Stimulated activated CD8-positive, alpha-beta memory T cell treated with anti-CD3 and anti-CD28 coated beads, Interleukin-7, amount 100 ng/mL, for 4 hours (primary cell): Measurements from ENCODE around the gene TMCC1.
"Not testable (repeated sequence)": the region's sequence is repeated elsewhere in the genome, so short reads cannot be mapped to it uniquely, and the experiment has no call there.

ENCODE experiments used
- DNase-seq, 2 donors: peaks; one replicate each; pipeline ENCODE4 v3.0.0-alpha.2; 2020; ENCODE audit warnings: low read depth in 2 of 2

TMCC1 gene

DNA sequence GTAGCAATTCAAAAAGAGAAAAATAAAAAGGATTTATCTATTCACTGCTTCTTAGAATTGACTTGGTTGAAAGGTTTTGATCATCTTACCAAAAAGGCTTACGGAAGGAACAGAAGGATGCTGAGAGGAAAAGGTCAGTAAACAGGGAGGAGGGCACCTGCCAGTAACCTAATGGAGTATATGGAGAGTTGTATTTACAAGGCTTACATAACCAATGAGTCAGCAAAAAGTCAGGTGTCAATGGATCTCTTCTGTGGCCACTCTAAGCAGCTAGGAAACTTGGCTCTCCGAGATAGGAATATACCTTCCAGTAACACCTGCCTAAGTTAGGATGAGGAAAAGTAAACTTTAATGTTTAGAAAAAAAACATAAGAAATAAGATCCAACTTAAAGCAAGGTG is 206.6 kb downstream of the TMCC1 start:
- DNase-seq: no peak

- DNase-seq: no peak
These were observed 209.2 kb downstream of the TMCC1 start for GRCh38 chr3:129684270-129684669.

GRCh38 chr3:129683201-129683600 is 210.3 kb downstream of the TMCC1 start:
- no peak for DNase-seq

DNA sequence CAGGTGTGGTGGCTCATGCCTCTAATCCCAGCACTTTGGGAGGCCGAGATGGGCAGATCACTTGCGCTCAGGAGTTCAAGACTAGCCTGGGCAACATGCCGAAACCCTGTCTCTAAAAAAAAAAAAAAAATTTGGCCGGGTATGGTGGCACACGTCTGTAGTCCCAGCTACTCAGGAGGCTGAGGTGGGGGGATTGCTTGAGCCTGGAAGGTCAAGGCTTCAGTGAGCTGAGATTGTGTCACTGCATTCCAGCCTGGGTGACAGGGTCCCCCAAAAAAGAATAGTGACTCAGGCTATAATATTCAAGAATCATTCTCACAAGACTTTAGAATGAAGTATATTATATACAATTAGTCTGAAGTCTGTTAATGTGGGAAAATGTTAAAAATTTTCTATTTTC is 216.5 kb downstream of the TMCC1 start:
- DNase-seq: no peak

DNA sequence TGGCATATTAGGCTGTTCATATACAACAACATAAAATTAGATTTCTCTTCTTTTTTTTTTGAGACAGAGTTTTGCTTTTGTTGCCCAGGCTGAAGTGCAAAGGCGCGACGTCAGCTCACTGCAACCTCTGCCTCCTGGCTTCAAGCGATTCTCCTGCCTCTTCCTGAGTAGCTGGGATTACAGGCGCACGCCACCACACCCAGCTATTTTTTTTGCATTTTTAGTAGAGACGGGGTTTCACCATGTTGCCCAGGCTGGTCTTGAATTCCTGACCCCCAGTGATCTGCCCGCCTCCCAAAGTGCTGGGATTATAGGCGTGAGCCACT is 218.8 kb downstream of the TMCC1 start:
- DNase-seq: not testable (repeated sequence)

DNA sequence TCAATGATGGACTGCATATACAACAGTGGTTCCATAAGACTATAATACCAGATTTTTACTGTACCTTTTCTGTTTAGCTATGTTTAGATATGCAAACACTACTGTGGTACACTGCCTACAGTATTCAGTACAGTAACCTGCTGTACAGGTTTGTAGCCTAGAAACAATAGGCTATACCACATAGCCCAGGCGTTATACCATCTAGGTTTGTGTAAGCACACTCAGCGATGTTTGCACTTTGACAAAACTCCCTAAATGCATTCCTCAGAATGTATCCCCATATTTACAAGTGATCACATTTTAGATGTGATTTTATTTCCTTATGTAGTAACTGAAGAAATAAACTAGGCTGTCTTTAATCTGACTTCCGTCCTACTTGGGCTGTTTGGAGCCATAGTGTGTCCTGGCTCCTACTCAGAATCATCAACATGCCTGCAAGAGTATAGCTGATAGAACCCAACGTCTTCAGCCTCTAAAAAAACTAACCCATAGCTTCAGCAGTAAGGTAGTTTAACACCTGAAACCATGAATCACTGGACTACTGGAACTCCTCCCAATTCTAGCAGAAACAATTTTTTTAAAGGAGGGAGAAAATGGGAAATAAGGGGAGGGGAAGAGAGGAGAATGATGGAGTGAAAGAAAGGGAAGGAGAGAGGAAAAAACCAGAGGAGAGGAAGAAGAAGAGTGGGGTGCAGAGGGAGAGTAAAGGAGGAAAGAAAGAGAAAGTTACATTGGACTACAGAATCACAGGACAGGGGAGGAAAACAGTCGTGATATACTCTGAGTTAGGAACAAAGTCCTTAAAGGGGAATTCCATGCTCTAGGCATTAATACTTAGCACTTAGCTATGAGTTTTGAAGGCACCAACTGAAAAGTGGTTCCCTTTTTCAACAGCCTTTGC is 219.4 kb downstream of the TMCC1 start:
- DNase-seq: no peak

GRCh38 chr3:129673012-129673411 is 220.5 kb downstream of the TMCC1 start:
- DNase-seq: no peak

GRCh38 chr3:129672412-129672811 is 221.1 kb downstream of the TMCC1 start:
- no peak for DNase-seq

- no peak for DNase-seq
These were observed 228.3 kb downstream of the TMCC1 start for GRCh38 chr3:129665024-129665768.

DNA sequence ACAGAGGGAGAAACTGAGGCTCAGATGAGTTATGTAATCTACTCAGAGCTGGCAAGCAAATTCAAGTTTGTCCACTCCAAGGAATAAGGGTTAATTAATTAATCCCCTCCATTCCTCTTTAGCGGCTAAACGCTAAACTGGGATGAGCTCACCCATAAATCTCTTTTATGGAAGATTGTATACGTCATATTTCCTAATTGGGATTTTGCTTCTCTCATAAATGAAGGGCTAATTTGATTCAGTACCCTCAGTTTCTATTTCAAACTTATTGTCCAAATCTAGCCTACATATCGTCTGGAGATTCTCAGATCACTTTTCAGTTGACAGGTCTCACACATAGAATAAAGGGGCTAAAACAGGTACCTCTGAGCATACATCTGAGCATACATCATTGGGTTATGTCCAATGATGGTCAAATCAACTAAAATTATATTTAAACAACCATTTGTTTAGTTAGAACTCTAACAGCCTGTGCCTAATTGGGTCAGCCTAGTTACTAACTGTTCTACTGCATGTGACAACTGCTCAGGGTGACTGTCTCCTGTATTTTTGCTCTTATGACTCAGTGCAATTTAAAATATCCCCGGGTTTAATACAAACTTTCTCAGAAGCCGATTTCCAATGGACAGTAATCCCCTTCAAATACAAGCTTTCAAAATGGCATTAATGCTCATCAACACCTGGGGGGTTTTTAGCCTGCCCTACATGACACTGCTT is 229.4 kb downstream of the TMCC1 start:
- DNase-seq: no peak

DNA sequence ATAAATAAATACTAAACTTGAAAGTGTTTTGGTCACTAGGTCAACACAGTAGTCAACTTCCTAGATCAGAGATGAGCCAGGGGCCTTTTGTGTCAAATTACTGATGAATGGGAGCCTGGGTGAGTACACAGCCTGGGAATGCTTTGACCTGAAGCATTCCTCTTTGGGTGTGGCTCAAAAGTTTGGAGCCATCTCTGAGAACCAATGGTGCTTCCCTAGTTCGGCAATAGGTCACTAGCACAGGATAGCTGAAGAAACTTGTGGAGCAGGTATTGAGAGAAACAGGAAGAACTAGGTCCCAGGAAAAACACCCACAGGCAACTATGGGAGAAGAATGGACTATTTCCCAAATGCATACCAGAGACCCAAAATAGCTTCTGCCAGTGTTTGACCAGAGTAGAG is 230.5 kb downstream of the TMCC1 start:
- DNase-seq: no peak

DNA sequence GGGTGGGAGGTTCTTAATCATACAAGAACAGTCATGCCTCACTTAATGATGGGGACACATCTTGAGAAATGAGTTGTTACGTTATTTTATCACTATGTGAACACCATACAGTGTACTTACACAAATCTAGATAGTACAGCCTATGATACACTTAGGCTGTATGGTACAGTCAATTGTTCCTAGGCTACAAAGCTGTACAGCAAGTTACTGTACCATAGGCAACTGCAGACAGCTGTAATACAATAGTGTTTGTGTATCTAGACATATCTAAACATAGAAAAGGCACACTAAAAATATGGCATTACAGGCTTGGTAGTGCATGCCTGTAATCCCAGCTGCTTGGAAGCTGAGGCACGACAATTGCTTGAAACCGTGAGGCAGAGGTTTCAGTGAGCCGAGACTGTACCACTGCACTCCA is 231.3 kb downstream of the TMCC1 start:
- DNase-seq: no peak

- no peak for DNase-seq
These were observed 231.7 kb downstream of the TMCC1 start for GRCh38 chr3:129661766-129662165.

DNA sequence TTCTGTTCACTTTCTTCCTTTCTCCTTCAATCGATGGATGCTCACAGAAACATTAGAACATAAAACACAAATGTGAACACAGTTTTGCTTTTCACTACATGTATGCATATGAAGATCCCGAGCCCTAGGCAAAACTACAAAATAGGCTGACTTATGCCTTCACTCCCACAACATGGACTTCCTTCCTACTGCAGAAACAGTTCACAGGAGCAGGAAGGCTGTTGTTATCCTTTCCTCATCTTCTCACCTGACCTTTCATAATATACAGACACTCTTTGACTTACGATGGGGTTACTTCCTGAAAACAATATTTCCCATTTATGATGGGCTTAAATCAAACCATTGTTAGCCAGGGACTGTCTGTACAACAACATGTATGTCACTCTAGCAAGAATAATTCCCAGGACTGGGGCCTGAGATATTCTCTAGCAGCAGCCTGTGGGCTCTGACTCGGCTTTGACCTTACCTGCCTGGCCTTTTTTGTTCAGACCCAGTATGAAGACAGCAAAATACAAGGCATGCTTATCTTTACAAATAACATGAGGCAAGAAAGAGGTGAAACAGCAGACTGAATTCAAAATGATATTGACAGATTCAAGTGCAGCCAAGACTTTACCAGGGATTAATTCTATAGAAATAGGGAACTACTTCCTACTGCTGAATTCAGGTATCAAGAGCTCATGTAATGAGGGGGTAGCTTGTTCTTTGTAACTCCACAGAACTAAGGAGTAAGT is 235.2 kb downstream of the TMCC1 start:
- no peak for DNase-seq

DNA sequence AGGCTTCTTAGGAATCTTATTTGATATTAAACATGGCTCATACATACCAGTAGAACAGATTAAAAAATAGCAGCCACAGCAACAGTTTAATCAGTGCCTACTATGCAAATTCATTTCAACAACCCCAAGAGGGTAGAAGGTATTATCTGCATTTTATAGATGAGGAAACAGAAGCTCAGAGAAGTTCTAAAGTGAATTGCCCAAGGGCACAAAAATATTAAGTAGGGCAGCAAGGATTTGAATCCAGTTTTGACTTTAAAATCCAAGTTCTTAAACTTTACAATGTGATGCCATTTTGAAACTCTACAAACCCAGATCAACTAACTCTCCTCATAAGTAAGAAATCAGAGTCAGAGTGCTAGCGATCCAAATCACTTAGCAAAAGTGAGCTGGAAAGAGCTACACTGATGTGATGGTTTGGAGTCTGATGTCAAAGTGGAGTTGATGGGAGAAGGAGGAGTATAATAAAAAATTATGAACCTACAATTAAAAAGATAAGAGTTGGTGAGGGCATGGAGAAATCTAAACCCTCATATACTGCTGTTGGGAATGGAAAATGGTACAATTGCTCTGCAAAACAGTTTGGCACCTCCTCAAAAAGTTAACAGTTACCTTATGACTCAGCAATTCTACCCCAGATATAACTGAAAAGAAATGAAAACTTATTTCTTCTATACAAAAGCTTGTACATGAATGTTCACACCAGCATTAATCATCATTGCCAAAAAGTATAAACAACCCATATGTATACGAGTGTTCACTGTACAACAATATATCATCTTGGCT is 236.1 kb downstream of the TMCC1 start:
- DNase-seq: no peak

GRCh38 chr3:129656659-129657247 is 236.8 kb downstream of the TMCC1 start:
- no peak for DNase-seq

DNA sequence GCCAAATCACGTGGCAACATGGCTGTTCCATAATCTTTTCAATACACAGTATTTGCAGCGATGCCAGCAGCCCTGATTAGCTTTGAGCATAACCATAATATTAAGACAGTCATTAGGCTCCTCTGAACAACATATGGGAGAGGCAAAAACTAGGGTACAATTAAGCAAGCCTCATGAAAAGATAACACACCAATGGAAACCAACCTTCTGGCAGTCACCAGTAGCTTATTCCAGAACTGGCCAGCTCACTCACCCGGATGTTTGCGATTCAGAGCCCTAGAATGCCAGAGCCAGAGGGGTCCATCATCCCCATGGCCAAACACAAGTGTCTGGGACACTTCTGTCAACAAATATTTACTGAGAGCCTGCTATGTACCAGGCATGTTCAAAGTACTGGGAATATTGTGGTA is 238.2 kb downstream of the TMCC1 start:
- DNase-seq: no peak

GRCh38 chr3:129654131-129654530 is 239.4 kb downstream of the TMCC1 start:
- DNase-seq: no peak

GRCh38 chr3:129653019-129653418 is 240.5 kb downstream of the TMCC1 start:
- no peak for DNase-seq

DNA sequence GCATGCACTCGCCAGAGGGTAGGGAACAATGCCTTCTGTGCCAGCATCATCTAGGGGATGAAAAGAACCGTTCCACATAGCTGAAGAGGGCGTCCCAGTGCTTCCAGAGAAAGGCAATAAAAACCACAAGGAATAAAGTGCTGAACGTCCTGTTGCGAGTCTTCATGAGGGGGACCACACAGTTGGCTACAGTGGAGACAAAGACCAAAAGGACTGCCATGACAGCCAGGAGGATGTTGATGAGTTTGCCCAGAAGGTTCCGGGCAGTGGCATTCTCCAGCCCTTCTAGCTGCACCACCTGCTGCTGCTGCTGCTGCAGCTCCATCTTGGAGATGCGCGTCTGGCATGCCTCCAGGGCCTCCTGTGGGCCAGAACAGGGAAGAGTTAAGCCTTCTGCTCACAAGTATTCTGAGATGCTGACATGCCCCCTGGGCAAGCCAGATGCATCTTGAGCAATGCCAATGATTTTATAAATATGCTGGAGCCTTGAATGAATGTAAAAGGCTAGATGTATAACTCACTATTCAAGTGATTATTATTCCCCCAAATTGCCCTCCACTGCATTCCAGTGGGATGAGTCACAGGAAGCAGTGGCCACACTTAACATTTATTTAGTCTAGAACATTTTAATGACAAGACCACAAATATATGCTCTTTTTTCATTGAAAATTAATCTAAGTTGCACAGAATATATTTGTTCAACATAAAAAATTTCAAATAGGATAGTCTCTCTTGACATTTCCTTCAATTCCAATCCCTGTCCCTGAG is 241.9 kb downstream of the TMCC1 start:
- DNase-seq: no peak
